SH-SY5Y (cell line): ENCODE data around the gene GHR.

Experiments used
- GATA2 ChIP-seq: IDR thresholded peaks from 2 replicates; pipeline ENCODE4 v1.6.1; 2011; ENCODE audit warnings: mild to moderate bottlenecking, low read depth, low read length
- GATA3 ChIP-seq: IDR thresholded peaks from 2 replicates; pipeline ENCODE4 v1.6.1; 2011; ENCODE audit warnings: low read depth, mild to moderate bottlenecking, low read length, moderate library complexity

- TF ChIP-seq GATA2 (no peak), GATA3 (no peak)
These were observed 23.5 kb upstream of the GHR start for GRCh38 chr5:42399702-42400101.
